Inferior parietal cortex (tissue), 1 donor: ENCODE data around the gene ARAF.
"Not testable (repeated sequence)": the region's sequence is repeated elsewhere in the genome, so short reads cannot be mapped to it uniquely, and the experiment has no call there.

Experiments
- DNase-seq: peaks from one replicate; pipeline ENCODE4 v3.0.0-alpha.2; 2016; ENCODE audit errors: extremely low spot score

The ARAF gene

DNA sequence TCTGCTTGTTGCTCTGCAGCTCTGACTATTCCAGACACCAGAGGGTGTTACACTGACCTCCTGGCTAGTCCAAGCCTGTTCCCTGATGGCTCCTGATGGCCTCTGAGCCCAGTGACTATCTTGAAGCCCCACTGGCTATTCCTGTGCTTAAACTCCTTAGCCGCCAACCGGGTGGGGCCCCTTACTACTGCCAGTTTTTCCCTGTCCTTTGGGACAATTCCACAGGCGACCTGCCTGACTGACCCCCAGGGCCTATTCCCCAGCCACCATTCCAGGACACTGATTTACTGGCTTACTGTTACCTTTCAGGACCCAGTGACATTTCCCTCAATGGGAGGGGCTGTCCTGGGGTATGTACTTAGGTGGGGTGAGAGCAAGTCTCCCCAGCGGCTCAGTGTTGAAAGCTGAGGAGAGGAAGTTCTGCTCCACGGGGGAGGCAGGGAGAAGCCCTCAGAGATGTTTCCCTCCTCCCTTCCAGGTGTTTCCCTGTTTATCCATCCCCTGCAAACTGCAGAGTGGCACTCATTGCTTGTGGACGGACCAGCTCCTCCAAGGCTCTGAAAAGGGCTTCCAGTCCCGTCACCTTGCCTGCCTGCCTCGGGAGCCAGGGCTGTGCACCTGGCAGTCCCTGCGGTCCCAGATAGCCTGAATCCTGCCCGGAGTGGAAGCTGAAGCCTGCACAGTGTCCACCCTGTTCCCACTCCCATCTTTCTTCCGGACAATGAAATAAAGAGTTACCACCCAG, 25.2 kb downstream of the ARAF start:
- DNase-seq = no peak

DNA sequence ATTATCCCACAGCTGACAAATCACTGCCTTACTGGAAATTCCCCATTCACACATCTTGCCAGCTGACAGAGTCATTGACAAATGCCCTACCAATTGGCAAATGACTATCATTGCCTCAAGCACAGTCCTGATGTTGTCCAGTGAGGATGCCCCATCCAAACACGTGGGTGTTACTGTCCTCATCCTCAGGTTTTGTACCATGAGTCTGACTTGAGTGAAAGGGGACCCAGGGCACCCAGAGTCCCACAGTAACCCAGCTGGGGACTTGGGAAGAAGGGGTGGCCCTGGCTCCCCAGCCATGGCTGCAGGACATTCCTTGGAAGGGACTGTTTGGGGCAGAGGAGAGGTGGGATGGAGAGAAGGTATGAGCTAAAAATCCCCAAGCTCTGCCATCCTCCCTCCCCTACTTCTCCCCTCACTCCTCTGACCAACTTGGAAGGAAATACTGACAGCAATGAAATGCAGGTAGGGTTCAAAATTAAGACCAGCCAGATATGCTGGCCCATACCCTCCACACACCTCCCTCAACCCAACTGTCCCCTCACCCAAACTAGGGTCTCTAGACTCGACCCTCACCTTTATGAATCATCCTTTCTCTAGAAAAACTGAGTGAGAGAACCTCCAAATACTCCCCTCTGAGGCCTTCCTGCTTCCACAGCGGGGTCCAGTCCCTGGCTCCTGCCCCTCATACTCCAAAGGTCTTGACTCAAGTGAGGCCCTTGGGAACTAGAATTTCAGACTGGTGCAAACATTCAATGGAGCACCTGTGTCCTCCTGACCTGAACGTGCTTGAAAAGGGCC, 26.3 kb downstream of the ARAF start:
- DNase-seq = no peak

DNA sequence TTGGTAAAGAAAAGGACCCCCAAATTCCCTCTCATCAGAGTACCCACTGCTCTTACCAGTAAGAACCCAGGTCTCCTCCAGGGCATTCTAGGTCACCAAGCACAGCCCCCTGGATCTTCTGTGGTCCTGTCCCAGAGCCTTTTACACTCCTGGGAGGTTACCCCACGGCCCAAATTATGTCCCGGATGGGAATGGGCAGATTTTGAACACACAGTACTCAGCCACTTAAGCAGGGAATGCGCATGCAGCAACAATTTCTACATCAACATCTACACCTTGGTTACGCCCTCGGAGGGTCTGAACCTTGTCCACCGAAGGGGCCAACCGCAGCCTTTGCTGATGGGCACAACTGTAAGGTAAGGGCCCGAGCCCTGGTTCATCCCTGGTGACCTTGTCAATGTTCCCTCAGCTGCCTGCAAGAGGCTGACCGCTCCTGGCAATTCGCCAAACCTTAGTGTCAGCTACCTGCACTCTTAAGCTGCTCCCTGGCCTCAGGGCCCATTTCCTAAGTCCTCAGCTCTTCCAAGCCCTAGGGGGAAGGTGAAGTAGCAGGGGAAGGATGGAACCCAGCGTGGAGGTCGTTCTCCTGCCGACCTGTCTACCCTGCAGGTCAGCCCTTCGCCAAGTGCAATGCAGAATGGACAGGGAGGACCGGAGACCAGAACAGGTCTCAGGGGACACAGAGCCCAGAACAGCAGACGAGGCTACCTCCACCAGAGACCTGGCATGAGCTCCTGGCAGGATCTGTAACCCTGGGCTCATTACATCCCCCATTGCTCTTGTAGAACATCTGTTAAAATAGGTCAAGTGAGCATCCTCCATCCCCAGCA, 27.1 kb downstream of the ARAF start:
- DNase-seq = no peak

DNA sequence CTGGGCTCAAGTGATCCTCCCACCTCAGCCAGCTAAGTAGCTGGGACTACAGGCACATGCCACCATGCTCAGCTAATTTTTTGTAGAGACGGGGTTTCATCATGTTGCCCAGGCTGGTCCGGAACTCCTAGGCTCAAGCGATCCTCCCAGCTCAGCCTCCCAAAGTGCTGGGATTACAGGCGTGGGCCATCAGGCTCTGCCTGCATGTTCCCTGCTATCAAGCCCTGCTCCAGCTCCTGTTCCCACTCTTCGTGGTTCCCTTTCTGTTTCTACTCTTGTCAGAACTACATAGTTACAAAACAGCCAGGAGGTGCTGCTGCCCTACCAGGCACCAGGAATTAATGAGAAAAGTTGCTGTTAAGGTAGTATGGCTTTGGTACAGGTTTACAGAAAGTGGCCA, 30.0 kb downstream of the ARAF start:
- no peak for DNase-seq

DNA sequence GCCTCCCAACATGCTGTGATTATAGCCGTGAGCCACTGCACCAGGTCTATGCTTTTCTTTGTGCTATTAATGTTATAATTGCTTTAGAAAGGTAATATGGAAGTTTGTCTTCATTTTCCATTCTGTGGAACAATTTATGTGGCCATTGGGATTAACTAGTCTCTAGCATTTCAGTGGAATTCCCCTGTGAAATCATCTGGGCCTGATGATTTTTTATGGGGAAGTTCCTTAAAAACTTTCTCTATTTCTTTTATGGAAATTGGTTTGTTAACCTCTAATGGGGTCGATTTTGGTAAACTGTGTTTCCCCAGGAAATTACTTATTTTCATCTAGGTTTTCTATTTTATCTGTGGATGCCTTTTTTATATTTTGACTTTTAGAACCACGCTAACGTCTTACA, 32.5 kb downstream of the ARAF start:
- DNase-seq = no peak

DNA sequence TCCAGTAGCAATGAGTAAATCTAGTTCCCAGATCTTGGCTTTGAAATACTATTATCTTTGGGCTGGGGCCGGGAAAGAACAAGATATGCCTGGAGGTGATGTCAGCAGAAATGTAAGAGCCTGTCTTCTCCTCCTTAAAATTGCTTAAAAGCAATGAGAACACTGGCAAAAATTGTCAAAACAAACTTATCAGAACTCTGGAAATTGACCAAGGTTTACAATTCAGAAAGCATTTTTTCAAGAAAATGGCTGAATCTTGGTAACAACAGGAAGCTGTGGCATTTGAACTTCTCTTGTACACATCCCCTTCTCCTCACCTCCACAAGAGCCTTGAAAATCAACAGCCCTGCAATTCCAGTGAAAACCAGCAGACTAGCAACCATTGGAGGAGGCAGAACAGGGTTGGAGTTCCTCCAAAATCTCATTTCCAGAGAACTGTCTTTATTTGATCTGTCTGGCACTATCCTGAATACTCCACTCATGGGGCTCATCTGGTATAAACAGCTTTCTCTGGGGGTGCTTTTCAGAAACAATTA, 34.8 kb downstream of the ARAF start:
- DNase-seq = no peak

DNA sequence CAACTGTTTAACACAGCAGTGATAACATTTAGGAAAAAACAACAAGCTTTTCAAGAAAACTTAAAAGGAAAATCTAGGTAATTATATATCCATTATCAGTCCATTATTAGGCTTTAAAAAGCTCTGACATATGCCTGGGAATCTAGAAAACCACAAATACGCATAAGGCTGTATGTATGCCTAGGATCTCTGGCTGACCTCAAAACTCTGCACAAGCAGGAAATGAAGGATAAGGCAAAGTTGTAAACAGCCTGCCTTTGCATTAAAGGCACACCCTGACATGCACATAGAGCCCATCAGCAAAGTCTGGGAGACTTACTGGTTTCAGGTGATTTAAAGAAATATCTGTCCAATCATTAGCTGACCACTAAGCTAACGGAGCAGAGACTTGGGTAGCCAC, 35.3 kb downstream of the ARAF start:
- DNase-seq = no peak

DNA sequence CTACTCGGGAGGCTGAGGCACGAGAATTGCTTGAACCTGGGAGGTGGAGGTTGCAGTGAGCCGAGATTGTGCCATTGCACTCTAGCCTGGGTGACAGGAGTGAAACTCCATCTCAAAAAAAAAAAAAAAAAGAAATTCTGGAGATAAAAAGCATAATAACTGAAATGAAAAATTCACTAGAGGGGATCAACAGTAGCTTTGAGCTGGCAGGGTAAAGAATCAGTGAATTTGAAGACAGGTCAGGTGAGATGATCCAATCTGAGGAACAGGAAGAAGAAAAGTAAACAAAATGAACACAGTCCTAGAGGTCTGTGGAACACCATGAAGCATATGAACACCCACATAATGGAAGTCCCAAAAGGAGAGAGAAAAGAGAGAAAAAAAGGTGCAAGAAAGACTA, 36.2 kb downstream of the ARAF start:
- no peak for DNase-seq

DNA sequence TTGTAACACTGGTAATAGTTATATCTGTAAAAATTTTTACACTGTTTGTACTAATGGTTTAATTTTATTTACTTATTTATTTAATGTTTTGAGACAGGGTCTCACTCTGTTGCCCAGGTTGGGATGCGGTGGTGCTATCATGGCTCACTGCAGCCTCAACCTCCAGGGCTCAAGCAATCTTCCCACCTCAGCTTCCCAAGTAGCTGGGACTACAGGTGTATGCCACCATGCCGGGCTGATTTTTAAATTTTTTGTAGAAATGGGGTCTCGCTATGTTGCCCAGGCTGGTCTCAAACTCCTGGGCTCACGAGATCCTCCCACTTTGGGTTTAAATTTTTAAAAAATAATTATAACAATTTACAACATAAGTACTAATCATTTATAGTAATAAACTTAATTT, 42.1 kb downstream of the ARAF start:
- not testable (repeated sequence) for DNase-seq

DNA sequence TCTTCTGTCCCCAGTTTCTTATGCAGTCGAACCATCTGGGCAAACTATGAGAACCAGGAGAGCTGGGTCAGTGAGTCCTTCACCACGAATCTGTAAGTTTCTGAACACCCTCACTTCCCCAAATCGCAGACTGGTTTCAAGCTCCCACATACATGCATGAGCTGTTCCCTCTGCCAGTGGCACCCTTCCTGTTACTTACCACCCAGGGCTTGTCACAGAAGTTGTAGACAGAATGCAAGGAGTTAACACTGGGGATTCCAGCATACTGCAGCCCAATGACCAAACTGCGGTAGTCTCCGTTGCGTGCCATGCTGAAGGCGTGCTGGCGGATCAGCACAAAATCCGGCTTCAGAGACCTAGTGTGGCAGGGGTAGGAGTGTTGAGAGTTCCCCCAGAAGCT, 44.0 kb downstream of the ARAF start:
- DNase-seq = no peak

DNA sequence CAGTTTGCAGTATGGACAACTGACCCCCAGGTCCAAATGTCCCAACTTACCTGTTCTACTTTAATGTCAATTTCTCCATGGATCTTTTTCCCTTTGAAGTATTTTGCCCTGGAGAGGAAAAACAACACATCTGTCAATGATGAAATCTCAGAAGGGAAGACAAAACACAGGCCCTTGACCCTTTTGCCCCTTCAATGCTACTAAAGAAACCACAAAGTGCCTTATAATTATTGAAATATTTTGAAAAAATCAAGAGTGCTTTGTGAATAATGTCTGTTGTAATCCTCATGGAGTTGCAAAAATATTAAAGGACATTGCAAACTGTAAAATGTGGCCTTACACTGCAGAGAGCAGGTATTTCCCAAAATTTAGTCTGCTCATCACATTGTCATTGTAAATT, 46.1 kb downstream of the ARAF start:
- no peak for DNase-seq

DNA sequence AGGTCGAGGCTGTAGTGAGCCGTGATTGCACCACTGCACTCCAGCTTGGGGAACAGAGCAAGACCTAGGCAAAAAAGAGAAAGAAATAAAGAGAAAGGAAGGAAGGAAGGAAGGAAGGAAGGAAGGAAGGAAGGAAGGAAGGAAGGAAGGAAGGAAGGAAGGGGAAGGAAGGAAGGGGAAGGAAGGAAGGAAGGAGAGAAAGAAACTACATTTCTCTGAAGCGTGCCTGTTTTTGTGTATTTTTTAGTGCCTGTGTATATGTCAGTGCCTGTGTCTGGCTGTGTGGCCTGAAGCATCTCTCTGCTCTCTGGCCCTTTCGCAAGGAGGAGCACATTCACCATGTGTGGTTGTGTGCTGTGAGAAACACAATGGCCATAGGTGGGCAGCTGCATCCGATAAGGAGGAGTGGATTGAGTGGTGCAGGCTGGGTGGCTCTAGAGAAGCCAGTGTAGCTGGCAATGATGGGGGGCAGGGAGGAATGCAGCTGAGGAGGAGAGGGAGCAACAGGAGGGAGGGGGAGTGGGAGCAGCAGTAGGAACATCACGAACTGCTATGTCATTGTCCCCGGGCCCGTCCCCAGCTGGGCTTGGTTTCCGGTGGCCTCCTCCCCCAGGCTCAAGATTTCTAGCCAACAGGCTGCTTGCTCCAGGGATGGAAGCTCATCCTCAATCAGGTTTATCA, 47.3 kb downstream of the ARAF start:
- DNase-seq = no peak

DNA sequence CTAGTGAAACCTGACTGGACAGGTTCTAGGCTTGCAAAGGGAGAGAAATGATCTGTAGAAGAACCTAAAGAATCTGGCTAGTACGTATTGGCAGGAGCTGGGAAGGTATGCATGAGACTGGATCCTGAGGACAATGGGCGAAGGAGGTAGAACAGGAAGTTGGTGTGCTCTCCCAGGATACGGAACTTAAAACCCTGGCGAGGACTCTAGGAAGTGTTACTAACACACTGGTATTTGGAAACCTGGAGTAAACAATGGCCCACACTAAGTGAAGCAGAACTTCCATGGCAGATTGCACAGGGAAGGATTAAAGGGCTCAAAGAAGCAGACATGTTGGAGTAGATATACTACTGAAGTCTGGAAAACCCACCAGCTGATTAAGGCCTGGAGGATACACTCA, 49.5 kb downstream of the ARAF start:
- DNase-seq = no peak

DNA sequence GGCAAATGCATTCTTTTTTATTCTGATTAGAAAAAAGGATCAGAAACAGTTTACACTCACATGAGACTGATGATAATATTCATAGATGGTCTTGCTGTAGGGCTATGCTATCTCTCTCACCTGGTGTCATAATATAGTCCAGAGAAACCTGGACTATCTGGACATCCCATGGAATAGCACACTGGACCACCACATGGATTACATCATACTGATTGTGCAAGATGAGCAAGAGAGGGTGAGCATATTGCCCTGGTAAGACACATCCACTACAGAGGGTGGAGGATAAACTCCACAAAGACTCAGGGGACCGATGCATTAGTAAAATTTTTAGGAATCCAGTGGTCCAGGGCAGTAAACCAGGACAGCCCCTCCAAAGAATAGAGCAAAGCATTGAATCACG, 50.5 kb downstream of the ARAF start:
- DNase-seq = no peak

DNA sequence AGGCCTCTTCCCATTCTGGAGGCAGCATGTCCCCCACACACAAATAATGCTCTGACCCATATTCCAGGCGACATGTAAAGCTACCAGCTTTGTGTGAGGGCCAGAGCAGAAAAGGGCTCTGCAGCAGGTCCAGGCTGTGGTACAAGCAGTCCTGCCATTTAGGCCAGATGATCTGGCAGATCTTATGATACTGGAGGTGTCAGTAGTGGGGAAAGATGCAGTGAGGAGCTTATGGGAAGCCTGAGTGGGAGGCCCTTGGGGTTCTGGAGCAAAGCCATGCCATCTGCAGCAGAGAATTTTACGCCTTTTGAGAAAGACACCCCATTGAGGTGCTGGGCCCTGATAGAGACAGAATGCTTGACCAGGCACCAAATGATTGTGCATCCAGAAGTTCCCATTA, 50.9 kb downstream of the ARAF start:
- DNase-seq = no peak

DNA sequence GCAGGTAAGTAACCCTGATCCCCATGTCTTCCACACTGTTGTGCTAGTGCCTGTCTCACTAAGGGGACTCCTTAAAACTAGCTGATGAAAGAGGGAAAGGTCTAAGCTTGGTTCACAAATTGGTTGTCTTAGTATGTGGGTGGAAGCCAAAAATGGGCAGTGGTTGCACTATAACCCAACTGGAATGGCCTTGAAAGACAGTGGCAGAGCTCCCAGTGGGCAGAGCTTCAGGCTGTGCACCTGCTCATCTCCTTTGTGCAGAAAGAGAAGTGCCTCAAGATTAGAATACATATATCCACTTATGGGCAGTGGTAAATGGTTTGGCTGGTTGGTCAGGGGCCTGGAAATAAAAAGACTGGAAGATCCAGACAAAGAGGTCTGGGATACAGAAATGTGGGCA, 51.4 kb downstream of the ARAF start:
- no peak for DNase-seq

DNA sequence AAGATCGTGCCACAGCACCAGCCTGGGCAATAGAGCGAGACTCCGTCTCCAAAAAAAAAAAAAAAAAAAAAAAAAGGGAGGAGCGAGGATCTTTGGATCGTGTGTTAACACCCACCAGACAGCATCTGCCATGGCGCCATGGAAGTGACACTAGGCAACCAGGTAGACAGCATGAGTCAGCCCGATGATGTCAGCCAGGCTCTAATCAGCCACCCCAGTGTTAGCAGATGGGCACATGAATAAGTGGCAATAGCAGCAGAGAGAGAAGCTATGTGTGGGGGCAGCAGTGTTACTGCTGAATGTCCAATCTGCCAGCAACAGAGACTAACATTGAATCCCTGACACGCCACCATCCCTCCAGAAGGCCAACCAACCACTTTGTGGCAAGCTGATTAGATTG, 52.1 kb downstream of the ARAF start:
- DNase-seq = no peak

DNA sequence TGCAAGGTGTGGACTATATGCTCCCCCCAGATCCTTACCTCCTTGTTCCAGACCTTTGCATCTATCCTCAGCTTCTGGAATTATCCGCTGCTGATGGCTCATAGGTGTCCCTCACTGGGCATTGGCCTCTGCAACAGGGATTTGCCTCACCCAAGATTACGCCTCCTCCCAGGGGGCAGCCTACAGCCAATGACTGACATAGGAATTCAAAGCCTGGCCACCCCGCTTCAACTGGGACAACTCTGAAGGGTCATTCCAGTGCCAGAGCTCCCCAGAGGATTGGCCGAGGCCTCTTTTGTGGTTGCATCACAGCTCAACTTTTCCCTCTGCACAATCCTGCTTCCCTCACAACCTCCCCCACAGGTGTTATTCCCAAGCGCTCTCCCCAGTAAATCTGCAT, 53.6 kb downstream of the ARAF start:
- DNase-seq = no peak

DNA sequence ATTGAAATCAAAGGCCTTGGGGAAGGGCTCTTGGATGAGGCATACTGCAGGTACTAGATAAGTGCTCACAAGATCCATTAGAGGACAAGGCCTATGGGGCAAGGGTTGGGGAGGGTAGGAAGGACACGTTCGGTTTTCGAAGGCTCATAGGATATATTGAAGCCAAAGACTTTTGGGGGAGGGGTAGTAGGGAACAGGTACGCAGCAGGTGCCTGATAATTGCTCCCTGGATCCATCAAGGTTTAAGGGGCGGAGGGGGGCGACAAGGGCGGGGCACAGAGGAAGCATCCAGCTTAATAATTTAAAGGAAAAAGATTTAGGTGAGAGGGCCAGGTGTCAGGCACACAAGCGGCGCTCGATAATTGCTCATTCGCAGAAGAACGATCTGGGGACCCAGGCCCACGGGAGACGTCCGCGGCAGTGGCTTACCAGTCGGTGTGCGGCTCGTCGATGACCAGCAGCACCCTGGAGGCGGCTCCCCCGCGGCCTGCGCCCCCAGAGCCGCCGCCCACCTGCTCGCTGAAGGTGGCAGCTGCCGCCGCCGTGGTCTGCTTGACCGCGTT, 58.0 kb downstream of the ARAF start:
- DNase-seq = no peak

DNA sequence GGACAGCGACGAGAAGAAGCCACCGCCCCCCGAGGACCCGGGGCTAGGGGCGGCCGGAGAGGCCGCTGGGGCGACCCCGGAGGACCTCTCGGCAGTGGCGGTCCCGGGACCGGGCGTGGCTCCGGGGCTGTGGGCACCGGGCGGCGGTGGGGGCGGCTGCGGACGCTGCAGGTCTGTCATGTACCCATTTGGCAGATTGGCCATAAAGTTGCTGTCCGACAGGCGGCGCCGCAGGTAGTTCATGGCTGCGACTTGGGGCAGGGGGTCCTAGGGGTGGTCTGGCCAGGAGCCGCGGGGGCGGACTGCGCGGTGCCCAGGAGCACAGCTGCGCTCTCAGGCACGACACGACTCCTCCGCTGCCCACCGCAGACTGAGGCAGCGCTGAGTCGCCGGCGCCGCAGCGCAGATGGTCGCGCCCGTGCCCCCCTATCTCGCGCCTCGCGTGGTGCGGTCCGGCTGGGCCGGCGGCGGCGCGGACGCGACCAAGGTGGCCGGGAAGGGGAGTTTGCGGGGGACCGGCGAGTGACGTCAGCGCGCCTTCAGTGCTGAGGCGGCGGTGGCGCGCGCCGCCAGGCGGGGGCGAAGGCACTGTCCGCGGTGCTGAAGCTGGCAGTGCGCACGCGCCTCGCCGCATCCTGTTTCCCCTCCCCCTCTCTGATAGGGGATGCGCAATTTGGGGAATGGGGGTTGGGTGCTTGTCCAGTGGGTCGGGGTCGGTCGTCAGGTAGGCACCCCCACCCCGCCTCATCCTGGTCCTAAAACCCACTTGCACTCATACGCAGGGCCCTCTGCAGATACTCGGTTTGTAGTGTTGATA, 58.7 kb downstream of the ARAF start, which contains the start of gene SYN1:
TSS of gene SYN1 (minus strand) at position 372 of the 817 bp plus-strand sequence. CDS start at position 243, 129 bp downstream.
- DNase-seq = peak; percentile 69
